WTC11 (cell line): Measurements from ENCODE around the gene ZNF530. TPM values are rescaled to one million over a fixed set of nuclear protein-coding genes. Genes with fewer than 3 reads are reported as not detected.

Experiments
- E2F5 ChIP-seq: sonication (generic); formaldehyde crosslinking; IDR thresholded peaks from 2 replicates; pipeline ENCODE4 v1.8.1; 2022; ENCODE audit warnings: mild to moderate bottlenecking, moderate library complexity, missing genetic modification reagents
- EMX1 ChIP-seq: fragments of 250-450 bp; sonication (Bioruptor Pico); IDR thresholded peaks from 2 replicates; pipeline ENCODE4 v1.8.0; 2021; ENCODE audit warnings: mild to moderate bottlenecking
- ERG ChIP-seq: fragments of 250-450 bp; sonication (Bioruptor Pico); IDR thresholded peaks from 2 replicates; pipeline ENCODE4 v1.8.0; 2021; ENCODE audit warnings: mild to moderate bottlenecking
- FOXP1 ChIP-seq: sonication (generic); formaldehyde crosslinking; IDR thresholded peaks from 2 replicates; pipeline ENCODE4 v1.8.0; 2022; ENCODE audit warnings: missing genetic modification reagents, mild to moderate bottlenecking, moderate library complexity, borderline replicate concordance
- GTF2I ChIP-seq: fragments of 250-450 bp; sonication (Bioruptor Pico); conservative IDR thresholded peaks from 2 replicates; pipeline ENCODE4 v1.4.0; 2021; ENCODE audit warnings: mild to moderate bottlenecking
- HMGA2 ChIP-seq: fragments of 250-450 bp; sonication (Bioruptor Pico); IDR thresholded peaks from 2 replicates; pipeline ENCODE4 v1.4.0; 2021; ENCODE audit warnings: mild to moderate bottlenecking, moderate library complexity
- KAT7 ChIP-seq: sonication (generic); formaldehyde crosslinking; IDR thresholded peaks from 2 replicates; pipeline ENCODE4 v1.8.1; 2023; ENCODE audit warnings: missing genetic modification reagents, mild to moderate bottlenecking, borderline replicate concordance
- NFE2L1 ChIP-seq: sonication (generic); formaldehyde crosslinking; IDR thresholded peaks from 2 replicates; pipeline ENCODE4 v1.8.1; 2023; ENCODE audit warnings: missing genetic modification reagents
- OVOL2 ChIP-seq: fragments of 250-450 bp; sonication (Bioruptor Pico); IDR thresholded peaks from 2 replicates; pipeline ENCODE4 v1.9.0; 2021; ENCODE audit warnings: mild to moderate bottlenecking, borderline replicate concordance
- RELA ChIP-seq: sonication (generic); formaldehyde crosslinking; IDR thresholded peaks from 2 replicates; pipeline ENCODE4 v1.8.1; 2022; ENCODE audit warnings: missing genetic modification reagents, mild to moderate bottlenecking, borderline replicate concordance
- RORB ChIP-seq: fragments of 250-450 bp; sonication (Bioruptor Pico); IDR thresholded peaks from 2 replicates; pipeline ENCODE4 v1.9.0; 2021; ENCODE audit warnings: mild to moderate bottlenecking
- SMAD3 ChIP-seq: sonication (generic); formaldehyde crosslinking; IDR thresholded peaks from 2 replicates; pipeline ENCODE4 v1.8.0; 2022; ENCODE audit warnings: missing genetic modification reagents, mild to moderate bottlenecking, borderline replicate concordance
- SMAD4 ChIP-seq: sonication (generic); formaldehyde crosslinking; IDR thresholded peaks from 2 replicates; pipeline ENCODE4 v1.8.0; 2022; ENCODE audit warnings: mild to moderate bottlenecking, missing genetic modification reagents
- USF1 ChIP-seq: sonication (generic); formaldehyde crosslinking; IDR thresholded peaks from 2 replicates; pipeline ENCODE4 v1.8.0; 2022; ENCODE audit warnings: mild to moderate bottlenecking, missing genetic modification reagents
- USF2 ChIP-seq: sonication (generic); formaldehyde crosslinking; IDR thresholded peaks from 2 replicates; pipeline ENCODE4 v1.8.1; 2023; ENCODE audit warnings: mild to moderate bottlenecking, missing genetic modification reagents, moderate library complexity
- ZBTB43 ChIP-seq: sonication (generic); formaldehyde crosslinking; IDR thresholded peaks from 2 replicates; pipeline ENCODE4 v1.8.1; 2023; ENCODE audit warnings: mild to moderate bottlenecking, missing genetic modification reagents
- ZNF138 ChIP-seq: sonication (generic); formaldehyde crosslinking; conservative IDR thresholded peaks from 2 replicates; pipeline ENCODE4 v1.8.1; 2022; ENCODE audit warnings: mild to moderate bottlenecking, moderate library complexity, missing genetic modification reagents
- ZNF232 ChIP-seq: sonication (generic); formaldehyde crosslinking; IDR thresholded peaks from 2 replicates; pipeline ENCODE4 v1.8.0; 2022; ENCODE audit warnings: mild to moderate bottlenecking, missing genetic modification reagents
- ZNF263 ChIP-seq: sonication (generic); formaldehyde crosslinking; IDR thresholded peaks from 2 replicates; pipeline ENCODE4 v1.8.1; 2022; ENCODE audit warnings: low read depth, mild to moderate bottlenecking, moderate library complexity, missing genetic modification reagents
- ZNF396 ChIP-seq: fragments of 250-450 bp; sonication (Bioruptor Pico); IDR thresholded peaks from 2 replicates; pipeline ENCODE4 v1.8.0; 2021; ENCODE audit warnings: mild to moderate bottlenecking, moderate library complexity, borderline replicate concordance
- ZNF532 ChIP-seq: fragments of 250-450 bp; sonication (Bioruptor Pico); IDR thresholded peaks from 2 replicates; pipeline ENCODE4 v1.9.0; 2021; ENCODE audit warnings: mild to moderate bottlenecking, borderline replicate concordance
- ZSCAN18 ChIP-seq: fragments of 250-450 bp; sonication (Bioruptor Pico); IDR thresholded peaks from 2 replicates; pipeline ENCODE4 v2.1.2; 2022; ENCODE audit warnings: mild to moderate bottlenecking, moderate library complexity
- total RNA-seq: library from RNA; stranded (reverse); gene quantifications from 3 replicates; pipeline ENCODE4 v1.2.3, GENCODE V29; 2021
- TF ChIP-seq, protein P1 (sequence below): fragments of 200-600 bp; IDR thresholded peaks from 2 replicates; pipeline ENCODE4 v1.8.0; 2022; ENCODE audit warnings: antibody characterized with exemption
- TF ChIP-seq, protein P2 (sequence below): sonication (generic); formaldehyde crosslinking; IDR thresholded peaks from 2 replicates; pipeline ENCODE4 v1.8.0; 2022; ENCODE audit warnings: mild to moderate bottlenecking, missing genetic modification reagents

ZNF530 gene
- total RNA-seq, 1 experiment from 2014 or later: 11.2 TPM

GRCh38 chr19:57583521-57584416 lies 15.9 kb upstream of the ZNF530 start, which contains the start of gene ZIK1 (continued):
- TF ChIP-seq, protein P1, sequence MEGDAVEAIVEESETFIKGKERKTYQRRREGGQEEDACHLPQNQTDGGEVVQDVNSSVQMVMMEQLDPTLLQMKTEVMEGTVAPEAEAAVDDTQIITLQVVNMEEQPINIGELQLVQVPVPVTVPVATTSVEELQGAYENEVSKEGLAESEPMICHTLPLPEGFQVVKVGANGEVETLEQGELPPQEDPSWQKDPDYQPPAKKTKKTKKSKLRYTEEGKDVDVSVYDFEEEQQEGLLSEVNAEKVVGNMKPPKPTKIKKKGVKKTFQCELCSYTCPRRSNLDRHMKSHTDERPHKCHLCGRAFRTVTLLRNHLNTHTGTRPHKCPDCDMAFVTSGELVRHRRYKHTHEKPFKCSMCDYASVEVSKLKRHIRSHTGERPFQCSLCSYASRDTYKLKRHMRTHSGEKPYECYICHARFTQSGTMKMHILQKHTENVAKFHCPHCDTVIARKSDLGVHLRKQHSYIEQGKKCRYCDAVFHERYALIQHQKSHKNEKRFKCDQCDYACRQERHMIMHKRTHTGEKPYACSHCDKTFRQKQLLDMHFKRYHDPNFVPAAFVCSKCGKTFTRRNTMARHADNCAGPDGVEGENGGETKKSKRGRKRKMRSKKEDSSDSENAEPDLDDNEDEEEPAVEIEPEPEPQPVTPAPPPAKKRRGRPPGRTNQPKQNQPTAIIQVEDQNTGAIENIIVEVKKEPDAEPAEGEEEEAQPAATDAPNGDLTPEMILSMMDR: no peak
- TF ChIP-seq RELA (CRISPR knock-in tag) (peak; percentile 83; the same call in 1 of the 2 replicates), USF1 (CRISPR knock-in tag) (peak; percentile 95), SMAD3 (CRISPR knock-in tag) (peak; percentile 95), ZNF232 (CRISPR knock-in tag) (peak; percentile 96), ZNF532 (peak; percentile 26; the same call in 1 of the 2 replicates), USF2 (CRISPR knock-in tag) (peak; percentile 89), KAT7 (no peak), GTF2I (CRISPR knock-in tag) (no peak), E2F5 (CRISPR knock-in tag) (peak; percentile 91), RORB (no peak), ZNF396 (CRISPR knock-in tag) (no peak), ZBTB43 (peak; percentile 97), EMX1 (no peak), ZNF138 (peak; percentile 84), HMGA2 (CRISPR knock-in tag) (no peak), ZNF263 (CRISPR knock-in tag) (peak; percentile 62; the same call in 1 of the 2 replicates), OVOL2 (CRISPR knock-in tag) (no peak), SMAD4 (CRISPR knock-in tag) (peak; percentile 97), ERG (CRISPR knock-in tag) (no peak), FOXP1 (CRISPR knock-in tag) (peak; percentile 99), NFE2L1 (peak; percentile 96), ZSCAN18 (CRISPR knock-in tag) (no peak)
- TF ChIP-seq, protein P2, sequence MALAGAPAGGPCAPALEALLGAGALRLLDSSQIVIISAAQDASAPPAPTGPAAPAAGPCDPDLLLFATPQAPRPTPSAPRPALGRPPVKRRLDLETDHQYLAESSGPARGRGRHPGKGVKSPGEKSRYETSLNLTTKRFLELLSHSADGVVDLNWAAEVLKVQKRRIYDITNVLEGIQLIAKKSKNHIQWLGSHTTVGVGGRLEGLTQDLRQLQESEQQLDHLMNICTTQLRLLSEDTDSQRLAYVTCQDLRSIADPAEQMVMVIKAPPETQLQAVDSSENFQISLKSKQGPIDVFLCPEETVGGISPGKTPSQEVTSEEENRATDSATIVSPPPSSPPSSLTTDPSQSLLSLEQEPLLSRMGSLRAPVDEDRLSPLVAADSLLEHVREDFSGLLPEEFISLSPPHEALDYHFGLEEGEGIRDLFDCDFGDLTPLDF (CRISPR knock-in tag): peak; percentile 97
